Stimulated activated CD8-positive, alpha-beta memory T cell treated with anti-CD3 and anti-CD28 coated beads, Interleukin-12 subunit alpha, Interleukin-12 subunit beta, amount 100 ng/mL, for 24 hours (primary cell): ENCODE measurements around the gene LDLRAD1.
"Not testable (repeated sequence)": the region's sequence is repeated elsewhere in the genome, so short reads cannot be mapped to it uniquely, and the experiment has no call there.

Experiments
- DNase-seq: peaks from one replicate; pipeline ENCODE4 v3.0.0-alpha.2; 2020; ENCODE audit errors: extremely low read depth

The LDLRAD1 gene, protein sequence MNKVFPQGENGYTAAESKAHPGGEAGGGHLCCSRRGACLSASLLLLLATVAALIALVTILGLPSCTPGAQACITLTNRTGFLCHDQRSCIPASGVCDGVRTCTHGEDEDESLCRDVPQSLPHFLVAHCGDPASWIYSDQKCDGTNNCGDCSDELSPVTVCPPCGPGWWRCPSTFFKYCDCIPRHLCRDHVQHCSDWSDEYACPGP

DNA sequence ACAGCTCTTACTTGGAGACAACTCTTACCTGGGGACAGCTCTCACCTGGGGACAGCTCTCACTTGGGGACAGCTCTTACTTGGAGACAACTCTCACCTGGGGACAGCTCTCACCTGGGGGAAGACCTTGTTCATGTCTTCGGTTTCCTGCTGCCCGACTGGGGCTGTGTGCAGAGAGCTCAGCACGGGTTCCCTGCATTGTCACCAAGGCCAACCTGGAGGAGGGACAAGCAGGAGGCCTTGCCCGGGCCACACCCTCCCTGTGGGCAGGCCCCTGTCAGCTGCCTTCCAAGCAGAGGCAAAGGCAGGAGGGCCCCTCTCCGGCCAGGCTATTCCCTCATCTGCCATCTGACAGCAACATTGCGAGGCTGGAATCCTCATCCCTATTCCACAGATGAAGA lies at the start of gene LDLRAD1:
LDLRAD1 (minus strand) TSS at position 208 of the 400 bp plus-strand sequence; CDS start at position 134, 74 bp downstream.
- no peak for DNase-seq

DNA sequence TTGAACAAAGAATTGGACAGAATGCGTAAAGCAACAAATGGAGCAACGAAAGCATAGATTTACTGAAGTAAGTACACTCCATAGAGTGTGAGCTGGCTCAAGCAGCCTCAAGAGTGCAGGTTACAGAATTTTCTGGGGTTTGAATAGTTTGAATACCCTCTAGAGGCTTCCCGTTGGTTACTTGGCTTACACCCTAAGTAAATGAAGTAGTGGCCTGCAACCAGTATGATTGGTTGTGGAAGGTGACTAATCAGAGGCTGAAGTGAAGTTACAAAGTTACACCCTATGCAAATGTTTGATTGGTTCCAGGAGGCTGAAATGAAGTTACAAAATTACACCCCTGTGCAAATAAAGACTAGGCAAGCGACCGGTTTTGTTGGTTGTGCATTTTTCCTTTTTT lies 46.3 kb upstream of the LDLRAD1 start:
- DNase-seq = no peak

DNA sequence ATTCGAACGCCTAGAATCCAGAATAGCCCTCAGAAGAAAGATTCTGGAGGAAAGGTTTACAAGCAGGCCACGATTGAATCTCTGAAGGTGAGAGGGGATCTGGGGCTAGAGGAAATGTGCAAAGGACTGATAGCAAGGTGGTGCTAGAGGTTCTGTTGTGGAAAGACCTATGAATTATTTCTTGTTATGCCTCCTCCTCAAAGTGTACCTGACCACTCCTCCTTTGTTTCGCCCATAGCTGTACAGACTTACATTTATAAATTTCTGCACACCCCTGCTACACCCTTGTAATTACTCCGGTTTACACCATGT lies 36.4 kb upstream of the LDLRAD1 start:
- DNase-seq = no peak

DNA sequence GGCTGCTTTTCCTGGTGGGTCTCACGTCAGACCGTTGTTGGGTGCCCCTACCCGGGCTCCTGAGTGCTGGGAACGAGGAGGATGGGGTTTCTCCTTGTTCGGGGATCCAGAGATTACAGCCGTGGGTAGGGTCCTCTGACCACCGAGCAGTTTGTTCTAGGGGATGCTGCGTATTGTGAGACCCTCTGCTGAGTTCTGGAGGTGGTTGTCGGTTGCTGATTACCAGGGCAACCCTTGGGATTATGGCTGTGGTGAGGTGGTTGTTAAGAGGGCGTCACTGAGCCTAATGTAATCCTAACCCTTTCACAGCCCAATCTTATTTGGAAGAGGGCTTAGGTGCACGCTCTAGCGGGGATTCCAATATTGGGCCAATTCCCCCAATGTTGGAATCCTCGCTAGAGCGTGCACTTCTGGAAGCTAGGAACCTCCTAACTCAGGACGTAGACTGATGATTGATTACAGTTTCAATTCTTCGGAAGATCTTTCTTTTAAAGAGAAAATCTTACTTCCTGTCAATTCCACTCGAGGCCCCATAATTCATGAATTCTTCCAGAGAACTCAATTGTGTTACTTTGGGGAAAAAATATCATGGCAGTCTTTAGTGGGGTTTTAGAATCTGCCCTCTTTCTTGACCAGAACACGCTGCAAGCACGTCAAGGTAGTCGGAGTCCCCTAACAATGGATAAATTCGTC lies 35.9 kb upstream of the LDLRAD1 start:
- DNase-seq = no peak

DNA sequence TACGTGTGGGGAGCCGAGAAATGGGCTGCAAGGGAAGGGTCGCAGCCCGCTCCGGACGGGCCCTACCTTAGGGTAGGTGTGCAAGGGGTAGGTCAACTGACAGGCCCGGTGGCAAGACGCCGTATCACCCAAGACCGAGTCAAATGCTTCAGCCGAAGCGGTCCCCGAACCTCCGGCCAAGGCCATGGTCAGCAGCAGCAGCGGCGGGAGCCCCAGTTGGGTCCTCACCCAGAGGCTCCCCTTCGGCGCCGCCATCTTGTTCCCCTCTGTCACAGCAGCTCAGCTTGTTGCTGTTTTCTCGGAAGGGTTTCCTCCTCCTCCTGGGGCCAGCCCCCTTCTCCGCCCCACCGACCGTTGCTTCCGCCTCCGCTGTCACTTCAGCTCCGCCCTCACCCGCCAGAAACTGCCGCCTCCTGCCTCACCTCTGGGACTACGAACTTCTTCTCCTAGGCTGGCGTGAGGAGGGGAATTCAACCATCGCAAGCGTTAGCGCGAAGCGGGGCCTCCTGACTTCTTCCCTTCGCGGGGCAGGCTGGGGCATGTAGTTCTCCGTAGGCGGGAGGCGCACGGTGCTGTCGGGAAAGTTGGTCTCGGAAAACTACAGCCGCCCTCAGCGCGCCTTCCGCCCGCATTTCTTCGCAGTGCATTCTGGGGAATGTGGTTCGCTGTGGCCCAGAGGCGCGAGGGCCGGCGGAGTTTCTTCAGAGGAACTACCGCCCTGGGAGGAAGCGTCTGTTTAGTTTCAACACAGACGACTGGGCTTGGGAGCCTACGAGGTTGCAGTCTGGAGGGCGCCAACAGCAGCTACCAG lies 35.2 kb upstream of the LDLRAD1 start, which contains the start of the genes TCEANC2 and TMEM59:
TCEANC2 (plus strand) TSS at position 675 of the 811 bp plus-strand sequence. CDS start 815 bp downstream, outside the sequence.
TMEM59 (minus strand) TSS at position 271 of the 811 bp plus-strand sequence; CDS start at position 255, 16 bp downstream.
- DNase-seq = peak; percentile 91

DNA sequence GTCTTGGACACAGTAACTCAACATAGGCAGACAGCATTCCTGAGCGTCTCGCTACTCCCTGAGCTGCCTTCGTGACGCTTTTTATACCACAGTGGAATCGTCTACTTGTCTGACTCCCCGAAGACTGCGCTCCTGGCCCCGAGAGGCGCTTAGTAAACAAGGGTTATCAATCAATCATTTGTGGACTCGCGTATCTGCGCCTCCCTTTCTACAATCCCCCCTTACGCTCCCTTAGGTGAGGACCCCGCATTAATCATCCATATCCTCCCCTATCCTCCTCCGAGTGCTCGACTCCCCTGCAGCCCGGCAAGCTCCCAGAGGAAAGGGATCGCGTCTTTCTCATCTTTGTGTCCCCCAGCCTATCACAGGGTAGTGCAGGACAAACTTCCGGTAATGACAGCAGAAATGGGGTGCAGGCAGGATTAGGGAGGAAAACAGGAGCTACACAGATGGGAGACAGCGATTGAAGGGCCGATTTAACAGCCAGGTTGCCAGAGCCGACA lies 34.5 kb upstream of the LDLRAD1 start:
- no peak for DNase-seq

DNA sequence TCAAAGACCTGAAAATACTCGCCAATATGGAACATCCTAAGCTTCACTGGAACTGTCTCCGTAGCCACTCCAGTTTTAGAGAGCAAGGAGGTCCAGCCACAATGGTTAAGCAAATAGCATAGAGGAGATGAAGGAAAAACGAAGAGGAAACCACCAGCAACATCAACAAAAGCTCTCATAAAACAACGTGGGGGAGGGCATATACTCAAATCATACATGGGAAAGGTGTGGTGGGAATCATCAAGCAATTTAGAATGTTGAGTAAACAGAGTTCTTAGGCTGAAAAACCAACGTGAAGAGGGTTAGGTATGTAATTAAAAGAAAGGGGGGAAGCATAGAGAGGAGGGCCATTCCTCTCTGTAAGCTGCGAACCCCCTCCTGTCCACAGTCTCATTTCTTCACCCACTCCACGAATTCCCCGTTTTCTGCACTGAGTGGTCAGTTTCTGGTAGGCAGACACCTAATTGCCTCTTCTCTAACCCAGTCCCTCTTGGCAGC lies 34.0 kb upstream of the LDLRAD1 start:
- no peak for DNase-seq

DNA sequence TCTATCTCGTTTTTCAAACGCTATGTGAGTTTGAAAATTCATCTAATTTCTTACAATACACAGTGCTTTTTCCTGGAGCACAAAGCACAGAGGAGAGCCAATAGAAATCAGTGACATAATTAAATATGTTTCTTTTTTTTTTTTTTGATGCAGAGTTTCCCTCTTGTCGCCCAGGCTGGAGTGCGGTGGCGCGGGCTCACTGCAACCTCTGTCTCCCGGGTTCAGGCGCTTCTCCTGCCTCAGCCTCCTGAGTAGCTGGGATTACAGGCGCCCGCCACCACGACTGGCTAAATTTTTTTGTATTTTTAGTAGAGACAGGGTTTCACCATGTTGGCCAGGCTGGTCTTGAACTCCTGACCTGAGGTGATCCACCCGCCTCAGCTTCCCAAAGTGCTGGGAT lies 32.4 kb upstream of the LDLRAD1 start:
- not testable (repeated sequence) for DNase-seq

DNA sequence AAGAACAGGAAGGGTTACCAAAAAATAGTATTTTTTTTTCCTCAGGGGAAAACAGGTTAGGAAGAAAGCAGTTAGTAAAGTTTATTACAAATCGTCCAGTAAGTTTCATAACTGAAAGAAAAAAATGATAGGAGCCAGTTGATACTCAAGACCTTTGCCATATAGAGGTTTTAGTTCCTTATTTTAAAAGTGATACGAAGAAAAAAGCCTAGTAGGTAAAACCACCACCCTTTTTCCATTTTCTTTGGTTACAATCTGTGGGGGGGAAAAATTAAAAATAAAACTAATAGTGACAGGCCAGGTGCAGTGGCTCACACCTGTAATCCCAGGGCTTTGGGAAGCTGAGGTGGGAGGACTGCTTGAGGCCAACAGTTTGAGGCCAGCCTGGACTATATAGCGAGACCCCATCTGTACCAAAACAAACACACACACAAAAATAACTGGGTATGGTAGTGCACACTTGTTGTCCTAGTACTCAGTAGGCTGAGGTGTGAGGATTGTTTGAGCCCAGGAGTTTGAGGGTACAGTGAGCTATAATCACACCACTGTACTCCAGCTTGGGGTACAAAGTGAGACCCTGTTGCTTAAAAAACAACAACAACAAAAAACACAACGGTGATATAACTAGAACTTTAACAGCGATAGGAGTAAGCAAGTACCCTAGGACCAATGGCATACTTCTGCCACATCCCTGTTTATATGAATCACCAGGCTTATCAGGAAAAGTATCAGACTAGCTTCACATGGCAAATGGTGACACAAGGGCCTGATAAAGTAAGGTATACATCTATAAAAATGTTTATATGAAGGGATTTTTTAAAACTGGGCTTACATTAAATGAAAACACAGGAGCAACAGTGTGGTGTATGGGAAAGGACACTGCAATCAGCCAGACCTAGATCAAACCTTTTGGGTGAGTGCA lies 29.7 kb upstream of the LDLRAD1 start:
- DNase-seq = no peak

DNA sequence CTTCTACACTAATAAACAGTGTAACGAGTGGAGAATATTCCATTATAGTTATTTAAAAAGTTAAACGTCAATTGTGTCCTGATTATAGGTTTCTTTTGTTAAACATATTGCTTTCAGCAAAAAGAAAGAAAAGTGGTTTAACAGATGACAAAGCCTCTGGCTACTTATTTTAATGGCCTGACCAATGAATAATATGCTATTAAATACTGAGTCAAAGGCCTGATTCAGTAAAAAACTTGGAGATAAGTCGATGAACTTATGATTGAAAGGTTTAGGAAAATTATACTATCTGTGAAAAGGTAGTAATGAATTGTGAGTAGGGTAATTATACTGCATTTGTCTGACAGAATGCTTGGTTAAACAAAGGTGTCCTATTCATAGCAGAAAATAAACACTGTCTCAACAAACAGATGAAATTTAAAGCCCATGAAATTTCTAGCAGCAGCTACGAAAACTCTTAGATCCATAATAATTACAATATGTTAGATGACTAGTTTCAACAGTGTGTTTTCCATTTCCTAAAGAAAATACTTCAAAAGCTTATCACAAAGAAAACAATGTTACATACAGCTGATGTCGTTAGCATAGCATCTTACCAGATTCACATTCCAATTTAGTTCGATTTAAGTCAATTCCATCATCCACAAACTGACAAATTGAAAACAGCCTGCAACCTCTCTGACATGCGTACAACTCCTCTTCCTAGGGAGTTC lies 28.8 kb upstream of the LDLRAD1 start:
- no peak for DNase-seq

DNA sequence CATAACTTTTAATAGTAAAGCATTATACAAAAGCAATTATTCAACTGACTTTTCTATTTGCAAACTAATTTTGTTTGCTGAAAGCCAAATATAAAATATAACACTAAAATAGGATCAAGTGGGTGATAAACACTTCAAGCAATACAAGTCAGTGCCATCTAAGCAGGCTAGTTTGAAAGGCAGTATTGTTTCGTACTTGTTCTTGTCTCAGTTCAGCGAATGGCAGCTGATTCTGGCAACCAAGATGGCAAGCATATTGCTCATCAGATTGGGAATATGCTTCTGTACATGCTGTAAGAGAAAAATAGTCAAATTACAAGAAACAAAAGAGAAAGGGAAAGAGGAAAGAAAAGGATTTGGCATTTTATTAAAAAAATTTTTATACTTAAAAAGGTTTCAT lies 27.5 kb upstream of the LDLRAD1 start:
- DNase-seq = no peak

DNA sequence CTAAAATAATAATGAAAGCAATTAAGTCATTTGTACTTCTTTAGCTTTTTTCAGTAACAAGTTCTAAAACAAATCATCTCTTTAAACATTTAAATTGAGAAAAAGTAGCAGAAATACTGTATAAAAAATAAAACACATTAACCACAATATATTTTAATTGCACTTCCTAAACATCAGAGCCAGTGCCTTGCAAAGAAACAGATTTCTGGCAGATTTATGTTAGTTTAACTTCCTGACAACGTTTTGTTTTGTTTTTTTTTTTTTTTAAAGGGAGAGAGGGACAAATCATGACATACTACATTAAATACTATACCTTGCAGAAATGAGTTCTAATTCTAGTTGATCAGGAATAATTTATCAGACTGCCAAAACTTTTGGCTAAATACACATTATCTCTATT lies 23.8 kb upstream of the LDLRAD1 start:
- DNase-seq = no peak

DNA sequence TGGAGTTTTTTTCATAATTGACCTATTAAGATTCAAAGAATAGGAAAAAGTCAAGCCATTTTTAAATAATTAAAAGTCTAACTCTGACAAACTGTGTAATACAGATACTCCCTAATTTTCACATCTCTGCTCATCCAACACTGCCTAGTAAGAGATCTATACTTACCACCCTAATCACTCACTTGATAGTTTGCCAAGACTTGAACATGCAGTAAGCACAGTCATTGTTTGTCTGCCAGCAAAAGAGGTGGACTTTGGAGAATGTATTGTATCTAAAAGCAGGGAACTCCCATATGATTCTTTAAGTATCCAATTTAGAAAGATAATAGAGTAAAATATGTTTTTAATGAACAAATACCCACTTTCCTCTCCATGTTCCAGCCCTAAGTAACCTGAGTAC lies 19.5 kb upstream of the LDLRAD1 start:
- no peak for DNase-seq

DNA sequence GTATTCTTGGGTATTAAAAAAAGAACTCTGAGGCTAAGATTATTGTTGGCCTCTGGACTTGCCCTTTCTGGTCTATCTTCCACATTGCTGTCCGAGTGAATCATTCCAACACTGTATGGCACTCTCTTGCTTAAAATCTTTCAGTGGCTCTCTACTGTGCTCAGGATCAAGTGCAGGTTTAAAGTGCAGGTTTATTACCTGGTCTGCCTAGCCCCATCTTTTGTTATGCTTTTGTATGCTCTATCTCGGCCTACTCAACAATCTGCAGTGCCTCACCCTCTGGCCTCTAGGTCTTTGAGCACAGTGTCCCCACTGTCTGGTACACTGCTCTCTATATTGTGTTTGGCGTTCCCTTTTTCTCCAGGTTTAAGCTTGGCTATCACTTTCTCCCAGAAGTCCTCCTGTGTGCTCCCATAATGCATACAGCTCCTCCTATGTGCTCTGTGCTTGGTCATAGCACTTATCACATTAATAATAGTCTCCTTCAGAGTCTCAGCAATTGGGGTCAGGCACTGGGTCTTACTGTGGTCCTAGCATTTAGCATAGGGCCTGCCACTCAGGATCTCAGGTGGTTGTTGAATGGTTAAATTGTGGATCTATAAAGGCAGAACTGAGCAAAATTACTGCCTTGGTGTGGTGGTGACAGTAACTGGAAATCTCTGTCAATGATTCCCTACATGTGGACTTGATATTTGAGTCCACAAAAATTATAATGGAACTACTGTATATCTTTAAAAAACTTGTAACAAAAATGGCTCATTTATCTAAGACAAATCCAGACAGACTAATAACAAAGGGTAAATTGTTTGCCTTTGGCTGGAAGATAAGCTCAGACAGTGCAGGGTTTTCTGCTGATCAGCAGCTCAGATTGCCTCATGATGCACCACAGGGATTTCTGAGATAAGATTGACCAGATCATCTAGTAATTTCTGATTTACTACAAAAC lies 10.6 kb upstream of the LDLRAD1 start:
- DNase-seq = no peak

DNA sequence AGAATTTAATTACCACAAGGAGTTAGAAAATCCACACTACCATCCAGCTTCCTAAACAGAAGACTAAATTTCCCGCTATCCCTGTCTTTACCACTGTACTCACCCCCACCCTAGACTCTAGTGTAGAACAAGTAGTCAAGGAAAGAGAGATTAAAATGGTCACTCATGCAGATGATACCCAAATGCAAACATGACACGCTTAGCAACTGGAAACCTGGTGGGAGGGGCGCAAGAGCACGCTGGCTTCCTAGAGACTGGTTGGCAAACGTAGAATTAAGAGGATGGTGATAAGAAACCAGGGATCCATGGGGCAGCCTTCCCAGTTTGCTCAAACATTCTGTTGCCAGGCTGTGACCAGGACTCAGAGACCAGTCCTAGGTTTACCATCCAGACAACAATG lies 9.9 kb upstream of the LDLRAD1 start:
- no peak for DNase-seq

DNA sequence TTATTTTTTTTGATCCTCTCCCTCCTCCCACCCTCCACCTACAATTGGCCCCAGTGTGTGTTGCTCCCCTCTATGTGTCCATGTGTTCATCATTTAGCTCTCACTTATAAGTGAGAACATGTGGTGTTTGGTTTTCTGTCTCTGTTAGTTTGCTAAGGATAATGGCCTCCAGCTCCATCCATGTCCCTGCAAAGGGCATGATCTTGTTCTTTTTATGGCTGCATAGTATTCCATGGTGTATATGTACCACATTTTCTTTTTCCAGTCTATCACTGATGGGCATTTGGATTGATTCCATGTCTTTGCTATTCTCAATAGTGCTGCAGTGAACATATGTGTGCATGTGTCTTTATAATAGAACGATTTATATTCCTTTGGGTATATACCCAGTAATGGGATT lies 6.8 kb upstream of the LDLRAD1 start:
- DNase-seq = not testable (repeated sequence)

DNA sequence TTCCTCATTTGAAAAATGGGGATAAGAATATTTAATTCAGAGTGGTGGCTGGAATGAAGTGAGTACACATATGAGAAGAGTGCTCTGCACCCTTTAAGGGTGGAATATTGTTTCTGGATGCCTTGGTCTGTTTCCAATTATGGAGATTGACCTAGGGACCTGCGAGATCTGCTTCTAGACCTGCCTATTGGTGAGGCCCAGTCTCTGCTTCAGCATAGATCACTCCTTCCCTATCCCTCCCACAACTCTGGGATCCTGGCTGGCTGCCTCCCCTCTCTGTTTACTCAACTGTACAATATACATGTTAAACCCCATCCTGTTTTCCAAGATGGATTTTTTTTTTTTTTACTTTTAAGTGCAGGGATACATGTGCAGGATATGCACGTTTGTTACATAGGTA lies 6.4 kb upstream of the LDLRAD1 start:
- DNase-seq = no peak

DNA sequence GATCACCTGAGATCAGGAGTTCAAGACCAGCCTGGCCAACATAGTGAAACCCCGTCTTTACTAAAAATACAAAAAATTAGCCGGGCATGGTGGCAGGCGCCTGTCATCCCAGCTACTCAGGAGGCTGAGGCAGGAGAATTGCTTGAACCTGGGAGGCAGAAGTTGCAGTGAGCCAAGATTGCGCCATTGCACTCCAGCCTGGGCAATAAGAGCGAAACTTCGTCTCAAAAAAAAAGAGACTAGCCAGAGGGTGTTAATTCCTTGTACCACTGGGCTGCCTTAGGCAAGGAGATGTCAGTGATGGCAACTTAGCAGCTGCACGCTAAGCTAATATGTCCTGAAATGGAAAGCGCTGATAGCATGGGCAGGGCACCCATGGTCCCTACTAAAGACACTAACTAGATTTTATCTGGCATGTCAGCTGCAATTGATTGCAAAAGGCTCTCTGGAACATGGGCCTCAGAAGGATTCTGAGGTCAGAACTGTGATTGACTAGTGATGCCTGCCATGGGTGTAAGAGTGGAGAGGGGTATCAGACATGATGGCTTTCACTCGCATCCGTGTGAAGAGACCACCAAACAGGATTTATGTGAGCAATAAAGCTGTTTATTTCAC lies 1.7 kb upstream of the LDLRAD1 start:
- DNase-seq = not testable (repeated sequence)

DNA sequence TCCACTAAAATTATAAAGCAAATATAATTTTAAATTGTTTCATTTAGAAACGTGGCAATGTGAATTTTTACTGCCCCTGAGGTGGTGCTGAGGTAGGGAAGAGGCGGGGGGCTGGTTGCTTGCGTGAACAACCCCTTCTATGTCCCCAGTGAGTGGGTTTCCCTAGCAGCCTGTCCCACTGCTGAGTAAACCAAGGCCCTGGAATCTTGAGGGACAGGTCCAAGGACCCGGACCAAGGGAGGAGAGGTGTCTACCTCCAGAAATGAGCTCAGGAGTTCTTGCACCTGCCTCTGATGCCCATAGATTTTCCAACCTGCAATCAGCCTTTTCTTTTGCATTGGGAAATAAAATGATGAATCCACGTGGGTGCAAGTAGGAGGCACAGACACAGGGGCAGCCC lies 649 bp upstream of the LDLRAD1 start:
- no peak for DNase-seq
